CD14-positive monocyte (primary cell): ENCODE measurements around the gene MEG3. TPM values are rescaled to one million over a fixed set of nuclear protein-coding genes. Genes with fewer than 3 reads are reported as not detected.
A peak's percentile ranks its signal among the peaks of the same experiment; 100 is the strongest.

ENCODE experiments used
- DNase-seq, 3 donors: peaks; one replicate each; pipeline ENCODE4 v3.0.0-alpha.2; 2011 to 2022
- H2AFZ ChIP-seq: 2 replicates; pipeline ENCODE4 v1.6.0; 2012; ENCODE audit warnings: mild to moderate bottlenecking, low read depth, low read length, inconsistent platforms; ENCODE audit not compliant: insufficient read depth, poor library complexity, severe bottlenecking
- H3K27ac ChIP-seq, 2 donors: 1 replicate in 1 of 2; 2 replicates in 1 of 2; pipeline ENCODE4 v1.5.1; 2012 to 2013; ENCODE audit warnings: low read length in 2 of 2, control low read depth in 1 of 2, inconsistent platforms in 1 of 2, low read depth in 1 of 2, mild to moderate bottlenecking in 1 of 2
- H3K27me3 ChIP-seq, 2 donors: one replicate each; pipeline versions ENCODE4 v1.6.0 to v1.6.1; 2011 to 2013; ENCODE audit warnings: low read length in 2 of 2; ENCODE audit not compliant: control insufficient read depth in 2 of 2, insufficient read depth in 2 of 2
- H3K36me3 ChIP-seq, 2 donors: replicated peaks in 1 of 2; 1 replicate in 1 of 2; 2 replicates in 1 of 2; pipeline versions ENCODE4 v1.5.1 to v1.6.1; 2012 to 2013; ENCODE audit warnings: low read length in 2 of 2, control low read depth in 1 of 2, inconsistent platforms in 1 of 2, mild to moderate bottlenecking in 1 of 2; ENCODE audit not compliant: insufficient read depth in 2 of 2, control insufficient read depth in 1 of 2
- H3K4me1 ChIP-seq, 2 donors: 1 replicate in 1 of 2; 2 replicates in 1 of 2; pipeline versions ENCODE4 v1.5.1 to v1.6.1; 2012 to 2013; ENCODE audit warnings: low read length in 2 of 2, control low read depth in 1 of 2, inconsistent platforms in 1 of 2, mild to moderate bottlenecking in 1 of 2, moderate library complexity in 1 of 2; ENCODE audit not compliant: insufficient read depth in 2 of 2, control insufficient read depth in 1 of 2
- H3K4me2 ChIP-seq: replicated peaks from 2 replicates; pipeline ENCODE3; 2012; ENCODE audit warnings: low read length, moderate library complexity, mild to moderate bottlenecking; ENCODE audit not compliant: poor library complexity, severe bottlenecking; ENCODE audit errors: extremely low read depth
- H3K4me3 ChIP-seq, 3 experiments: fragments of 200-600 bp in 1 of 3; sonication (generic) in 1 of 3; replicated peaks in 1 of 3; 1 replicate in 2 of 3; 2 replicates in 1 of 3; pipeline ENCODE4 v1.5.1; 2011 to 2013; ENCODE audit warnings: low read length in 3 of 3, mild to moderate bottlenecking in 3 of 3, control low read depth in 2 of 3, low read depth in 2 of 3, inconsistent platforms in 1 of 3, moderate library complexity in 1 of 3
- H3K79me2 ChIP-seq: 2 replicates; pipeline ENCODE4 v1.6.0; 2012; ENCODE audit warnings: mild to moderate bottlenecking, control low read depth, inconsistent platforms, low read length, moderate library complexity; ENCODE audit not compliant: insufficient read depth
- H3K9ac ChIP-seq: 2 replicates; pipeline ENCODE4 v1.6.0; 2017; ENCODE audit warnings: low read length, mild to moderate bottlenecking; ENCODE audit not compliant: insufficient read depth, poor library complexity, severe bottlenecking
- H3K9me3 ChIP-seq, 2 donors: replicated peaks in 1 of 2; 1 replicate in 1 of 2; 2 replicates in 1 of 2; pipeline versions ENCODE4 v1.5.1 to v1.6.1; 2012 to 2013; ENCODE audit warnings: low read length in 2 of 2, control low read depth in 1 of 2; ENCODE audit not compliant: control insufficient read depth in 1 of 2, insufficient read depth in 1 of 2
- H4K20me1 ChIP-seq: 2 replicates; pipeline ENCODE4 v1.6.0; 2012; ENCODE audit warnings: mild to moderate bottlenecking, low read length, control low read depth, moderate library complexity; ENCODE audit not compliant: insufficient read depth
- H3K27ac Mint-ChIP-seq, 7 donors: one replicate each; pipeline ENCODE4 v1.8.0; 2020; ENCODE audit warnings: mild to moderate bottlenecking in 7 of 7, mixed read lengths in 7 of 7, moderate library complexity in 6 of 7, inconsistent platforms in 2 of 7
- H3K27me3 Mint-ChIP-seq, 3 donors: one replicate each; pipeline ENCODE4 v1.8.0; 2021 to 2022; ENCODE audit warnings: low read depth in 3 of 3, mild to moderate bottlenecking in 3 of 3, mixed read lengths in 3 of 3, moderate library complexity in 3 of 3, inconsistent platforms in 1 of 3
- H3K36me3 Mint-ChIP-seq, 2 donors: one replicate each; pipeline ENCODE4 v1.8.0; 2020; ENCODE audit warnings: mixed read lengths in 2 of 2, inconsistent platforms in 1 of 2, mild to moderate bottlenecking in 1 of 2
- H3K4me1 Mint-ChIP-seq: one replicate; pipeline ENCODE4 v1.8.0; 2020; ENCODE audit warnings: mild to moderate bottlenecking, mixed read lengths
- H3K4me3 Mint-ChIP-seq, 2 donors: one replicate each; pipeline ENCODE4 v1.8.0; 2020; ENCODE audit warnings: mild to moderate bottlenecking in 2 of 2, mixed read lengths in 2 of 2, moderate library complexity in 1 of 2
- H3K9me3 Mint-ChIP-seq, 7 donors: one replicate each; pipeline ENCODE4 v1.8.0; 2020 to 2022; ENCODE audit warnings: mixed read lengths in 7 of 7, mild to moderate bottlenecking in 6 of 7, moderate library complexity in 6 of 7, inconsistent platforms in 2 of 7
- CTCF ChIP-seq: fragments of 200-600 bp; IDR thresholded peaks from one replicate; pipeline ENCODE4 v1.8.0; 2022; ENCODE audit warnings: antibody characterized with exemption, mild to moderate bottlenecking
- WGBS: methylation state at CpG from one replicate; pipeline ENCODE4 v1.1.5; 2013; ENCODE audit warnings: missing lambda C conversion rate; ENCODE audit not compliant: insufficient coverage; 5-methylcytosine and 5-hydroxymethylcytosine counted together
- intact Hi-C, 2 donors: fragments of 100-400 bp; cut with micrococcal nuclease; formaldehyde crosslinking; loops; one replicate each; pipeline versions ENCODE4 v1.15.0 to v1.15.1; 2023
- polyA minus RNA-seq: library from RNA; depleted of rRNA, polyadenylated mRNA; stranded (reverse); fragments of >200 nt; gene quantifications from 2 replicates; pipeline ENCODE4 v1.2.3, GENCODE V29; 2012
- polyA plus RNA-seq, 3 donors: library from polyadenylated mRNA; depleted of rRNA in 1 of 3; unstranded in 2 of 3; stranded (reverse) in 1 of 3; fragments of 300-500 nt in 2 of 3; fragments of >200 nt in 1 of 3; fragmentation: Illumina TruSeq in 2 of 3; gene quantifications; 1 replicate in 2 of 3; 2 replicates in 1 of 3; pipeline ENCODE4 v1.2.3, GENCODE V29; 2012 to 2021
- total RNA-seq, 12 experiments: library from RNA in 1 of 12; stranded (reverse) in 1 of 12; fragments of 120-200 nt in 1 of 12; gene quantifications; one replicate each; pipeline ENCODE4 v1.2.4 and lab custom pipeline; 2013 to 2026; ENCODE audit warnings: mixed read lengths in 6 of 12, inconsistent platforms in 1 of 12

The MEG3 gene
- 3.8 TPM for total RNA-seq (2013)
- 1 to 10 TPM in 1 of 3 donors, not detected in 2; 1.7 TPM for polyA plus RNA-seq
- polyA minus RNA-seq, result 0.64 and 0.69 TPM in 2 replicates
- 0.06 to 8.5 (median 0.42) reads per million in 11 experiments for total RNA-seq (lab: John Stamatoyannopoulos, UW)

GRCh38 chr14:100825713-100826331 lies at the start of gene MEG3:
MEG3 (plus strand) TSS chr14:100826118.
- Mint-ChIP-seq H3K27me3 (peaks cover 48 to 58% (median 55%) of the 10 kb centered on the region in 3 donors), H3K9me3 (peaks cover 19 to 36% (median 26%) of the 10 kb centered on the region in 7 donors), H3K27ac (peak within 1 kb of the TSS in 1 of 7 donors; percentile 74), H3K4me3 (peak within 1 kb of the TSS; percentile 45 to 54), H3K4me1 (peaks cover 16% of the 10 kb centered on the region), H3K36me3 (peaks cover 2 to 4% of the 10 kb centered on the region in 2 donors)
- Histone ChIP-seq H3K4me3 (no peak within 1 kb of the TSS), H3K27ac (no peak within 1 kb of the TSS), H4K20me1 (no peaks in the 10 kb centered on the region), H3K9me3 (peaks cover 23 to 37% of the 10 kb centered on the region in 2 donors), H3K9ac (no peak within 1 kb of the TSS), H2AFZ (no peak within 1 kb of the TSS), H3K4me2 (no peak within 1 kb of the TSS), H3K27me3 (peaks cover 0 to 46% of the 10 kb centered on the region in 2 donors), H3K4me1 (no peaks in the 10 kb centered on the region), H3K36me3 (no peaks in the 10 kb centered on the region), H3K79me2 (no peaks in the 10 kb centered on the region)
- DNase-seq, result no peak
- intact Hi-C loops, result no loop called here
- WGBS, result 33% methylated on average over 39 of the region's 39 CpGs
- TF ChIP-seq CTCF, result no peak

GRCh38 chr14:100776681-100777365 lies 49.1 kb upstream of the MEG3 start:
- Mint-ChIP-seq H3K27ac (no peak overlapping the region), H3K9me3 (peaks cover 0 to 2% (median 0%) of the 10 kb centered on the region in 7 donors), H3K27me3 (peaks cover 0 to 7% (median 0%) of the 10 kb centered on the region in 3 donors), H3K4me1 (no peaks in the 10 kb centered on the region), H3K36me3 (no peaks in the 10 kb centered on the region), H3K4me3 (no peak overlapping the region)
- Histone ChIP-seq H3K4me2 (no peak overlapping the region), H3K27ac (no peak overlapping the region), H3K36me3 (no peaks in the 10 kb centered on the region), H2AFZ (no peak overlapping the region), H3K4me3 (no peak overlapping the region), H3K9me3 (peaks cover 0 to 3% of the 10 kb centered on the region in 2 donors), H3K4me1 (no peaks in the 10 kb centered on the region), H4K20me1 (no peaks in the 10 kb centered on the region), H3K79me2 (no peaks in the 10 kb centered on the region), H3K9ac (no peak overlapping the region), H3K27me3 (no peaks in the 10 kb centered on the region)
- TF ChIP-seq CTCF, result no peak
- intact Hi-C loops, result no loop called here
- 94% methylated on average over 8 of the region's 14 CpGs for WGBS
- no peak for DNase-seq
